Activated CD4-positive, alpha-beta T cell treated with anti-CD3 and anti-CD28 coated beads, Interleukin-2, amount 50 U/mL, for 4 hours (primary cell): ENCODE data around the gene GUCD1.

Experiments
- DNase-seq, 2 experiments: peaks; one replicate each; pipeline ENCODE4 v3.0.0-alpha.2; 2020

The GUCD1 gene

DNA sequence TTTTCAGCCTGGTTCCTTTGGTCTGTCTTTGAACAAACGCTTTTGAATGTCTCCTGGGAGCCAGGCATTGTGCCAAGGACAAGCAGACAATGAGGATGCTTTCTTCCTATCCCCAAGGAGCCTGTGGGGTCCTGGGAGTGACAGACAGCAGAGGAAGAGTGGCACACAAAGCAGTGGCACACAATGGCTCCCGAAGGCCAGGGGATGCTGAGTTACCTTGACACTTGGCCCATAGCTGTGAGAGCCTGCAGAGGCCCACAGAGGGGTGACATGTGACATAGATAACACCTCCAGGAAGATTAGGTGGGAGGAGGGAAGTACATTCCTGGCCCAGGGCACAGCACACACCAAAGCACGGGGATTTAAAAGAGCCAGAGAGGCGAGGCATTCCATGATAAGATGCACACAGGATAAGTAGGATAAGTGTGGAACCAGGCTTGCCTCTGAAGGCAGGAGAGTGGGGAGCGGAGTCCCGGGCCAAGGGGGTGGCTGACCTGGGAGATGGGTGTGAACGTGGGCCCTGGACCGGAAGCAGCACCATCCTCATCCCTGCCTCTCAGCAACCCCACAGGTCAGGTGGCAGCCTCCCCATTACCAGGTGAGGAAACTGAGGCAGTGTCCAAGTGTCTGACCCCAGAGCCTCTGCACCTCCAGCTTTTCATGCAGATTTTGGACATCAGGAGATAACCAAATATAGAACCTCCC is 53.5 kb downstream of the GUCD1 start:
- no peak for DNase-seq

DNA sequence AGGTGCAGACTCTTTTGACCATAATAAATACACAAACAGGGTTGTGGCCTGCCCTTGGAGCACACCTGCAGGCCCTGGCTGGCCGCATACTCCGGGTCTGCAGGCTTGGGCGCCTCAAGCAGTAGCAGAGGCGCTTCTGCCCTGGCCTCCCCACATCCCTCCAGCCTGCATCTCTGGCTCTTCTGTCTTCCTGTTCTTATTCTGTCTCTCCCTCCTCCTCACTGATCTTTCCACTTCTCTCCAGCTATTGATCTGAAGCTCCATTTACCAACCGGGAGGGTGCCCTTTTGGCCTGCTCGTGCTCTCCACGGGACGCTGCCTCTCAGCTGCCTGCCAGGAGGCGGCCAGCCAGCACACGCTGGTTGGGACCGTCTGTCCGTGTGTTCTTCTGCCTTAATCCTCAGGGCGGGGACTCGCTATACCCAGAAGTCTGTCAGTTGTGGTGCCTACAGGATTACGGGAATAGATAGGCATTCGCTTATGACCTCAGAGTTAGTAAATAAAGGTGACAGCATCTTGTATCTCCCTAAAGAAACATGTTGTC is 54.6 kb downstream of the GUCD1 start:
- DNase-seq, result no peak

DNA sequence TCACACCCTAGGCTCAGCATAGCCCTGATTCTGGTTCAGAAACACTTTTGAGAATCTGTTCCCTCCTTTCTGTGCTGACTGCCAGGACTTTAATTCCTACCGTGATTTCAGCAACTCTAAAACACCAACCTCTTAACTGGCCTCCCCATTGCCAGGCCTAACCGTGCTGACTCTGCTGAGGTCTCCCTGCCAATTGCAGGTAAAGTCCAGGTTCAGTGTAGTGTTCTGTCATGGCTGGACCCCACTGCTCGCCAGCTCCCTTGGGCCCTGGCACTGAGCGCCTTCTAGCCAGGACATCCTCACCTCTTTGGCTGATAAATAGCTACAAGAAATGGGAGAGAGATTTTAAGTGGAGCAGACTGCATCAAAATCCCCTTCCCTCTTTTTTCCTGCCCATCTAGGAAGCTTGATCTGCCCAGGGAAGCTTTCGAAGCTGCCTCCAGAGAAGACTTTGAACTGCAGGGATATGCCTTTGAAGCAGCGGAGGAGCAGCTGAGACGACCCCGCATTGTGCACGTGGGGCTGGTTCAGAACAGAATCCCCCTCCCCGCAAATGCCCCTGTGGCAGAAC is 55.1 kb downstream of the GUCD1 start:
- DNase-seq, result no peak

DNA sequence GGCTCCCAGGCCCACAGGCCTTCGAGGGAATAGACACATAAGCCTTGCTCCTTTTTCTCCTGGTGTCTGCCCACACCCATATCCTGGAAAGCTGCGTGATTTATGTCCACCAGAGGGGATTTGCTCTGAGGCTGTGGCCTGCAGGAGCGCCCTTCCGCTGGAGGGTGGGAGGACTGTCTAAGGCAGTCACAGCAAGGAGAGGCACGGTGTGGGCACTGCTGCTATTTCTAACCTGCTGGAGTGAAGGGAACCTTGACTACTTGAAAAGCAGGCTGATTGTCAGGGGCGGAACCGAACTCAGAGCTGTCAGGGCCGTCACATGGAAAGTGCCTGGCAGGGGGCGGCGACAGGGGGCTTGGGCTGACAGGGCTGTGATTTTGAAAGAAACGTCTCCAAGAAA is 56.1 kb downstream of the GUCD1 start:
- no peak for DNase-seq

DNA sequence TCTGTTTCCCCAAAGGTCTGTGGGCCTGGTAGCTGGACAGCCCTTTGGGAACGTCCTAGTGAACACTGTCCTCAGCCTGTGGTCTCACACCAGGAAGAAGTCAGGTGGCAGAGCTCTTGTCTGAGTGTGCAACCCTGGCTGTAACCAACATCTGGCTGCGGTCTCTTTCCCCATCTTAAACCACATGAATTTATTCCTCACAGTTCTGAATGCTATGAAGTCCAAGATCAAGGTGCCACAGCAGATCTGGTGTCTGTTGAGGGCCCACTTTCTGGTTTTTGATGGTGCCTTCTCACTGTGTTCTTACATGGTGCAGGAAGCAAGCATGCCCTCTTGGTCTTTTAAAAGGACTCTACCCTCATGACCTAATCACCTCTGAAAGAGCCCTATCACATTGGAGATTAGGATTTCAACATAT is 57.1 kb downstream of the GUCD1 start:
- no peak for DNase-seq

DNA sequence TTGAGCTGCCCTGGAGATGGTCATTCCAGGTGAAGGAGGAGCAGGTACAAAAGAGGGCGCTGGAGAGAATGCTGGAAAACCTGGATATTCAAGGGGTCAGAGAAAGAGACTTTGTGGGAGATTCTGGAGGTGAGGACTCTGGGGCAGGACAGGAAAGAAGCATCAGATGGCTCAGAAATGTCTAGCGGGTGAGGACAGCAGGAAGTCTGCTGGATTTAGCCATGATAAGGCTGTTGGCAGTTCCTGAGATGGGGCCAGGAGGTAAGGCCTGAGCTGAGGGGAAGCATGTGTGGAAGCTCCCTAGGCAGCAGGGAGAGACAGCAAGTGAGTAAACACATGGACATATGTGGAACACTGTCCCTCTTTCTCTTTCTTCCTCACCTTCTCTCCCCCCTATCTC is 58.3 kb downstream of the GUCD1 start:
- DNase-seq, result no peak

DNA sequence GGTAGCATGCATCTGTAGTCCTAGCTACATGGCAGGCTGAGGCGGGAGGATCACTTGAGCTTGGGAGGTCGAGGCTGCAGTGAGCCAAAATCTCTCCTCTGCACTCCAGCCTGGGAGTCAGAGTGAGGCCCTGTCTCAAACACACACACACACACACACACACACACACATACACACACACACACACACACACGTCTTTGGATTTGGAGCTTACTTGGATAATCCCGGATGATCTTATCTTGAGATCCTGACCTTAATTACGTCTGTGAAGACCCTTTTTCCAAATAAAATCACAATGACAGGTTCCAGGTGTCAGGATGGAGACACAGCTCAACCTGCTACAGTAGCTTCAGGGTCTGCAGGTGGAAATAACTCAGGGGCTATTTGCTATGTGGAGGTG is 58.7 kb downstream of the GUCD1 start:
- no peak for DNase-seq

DNA sequence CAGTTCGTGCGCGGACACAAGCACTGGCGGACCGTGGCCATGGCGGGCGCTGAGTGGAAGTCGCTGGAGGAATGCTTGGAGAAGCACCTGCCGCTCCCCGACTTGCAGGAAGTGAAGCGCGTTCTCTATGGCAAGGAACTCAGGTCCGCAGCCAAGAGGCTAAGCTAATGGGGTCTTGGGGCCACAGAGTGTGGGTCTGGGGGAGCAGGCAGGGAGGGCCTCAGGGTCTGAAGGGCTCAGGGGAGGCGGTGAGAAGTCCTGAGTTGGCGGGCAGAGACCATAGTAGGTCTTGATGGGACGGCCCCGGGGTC is 59.6 kb downstream of the GUCD1 start:
- no peak for DNase-seq

DNA sequence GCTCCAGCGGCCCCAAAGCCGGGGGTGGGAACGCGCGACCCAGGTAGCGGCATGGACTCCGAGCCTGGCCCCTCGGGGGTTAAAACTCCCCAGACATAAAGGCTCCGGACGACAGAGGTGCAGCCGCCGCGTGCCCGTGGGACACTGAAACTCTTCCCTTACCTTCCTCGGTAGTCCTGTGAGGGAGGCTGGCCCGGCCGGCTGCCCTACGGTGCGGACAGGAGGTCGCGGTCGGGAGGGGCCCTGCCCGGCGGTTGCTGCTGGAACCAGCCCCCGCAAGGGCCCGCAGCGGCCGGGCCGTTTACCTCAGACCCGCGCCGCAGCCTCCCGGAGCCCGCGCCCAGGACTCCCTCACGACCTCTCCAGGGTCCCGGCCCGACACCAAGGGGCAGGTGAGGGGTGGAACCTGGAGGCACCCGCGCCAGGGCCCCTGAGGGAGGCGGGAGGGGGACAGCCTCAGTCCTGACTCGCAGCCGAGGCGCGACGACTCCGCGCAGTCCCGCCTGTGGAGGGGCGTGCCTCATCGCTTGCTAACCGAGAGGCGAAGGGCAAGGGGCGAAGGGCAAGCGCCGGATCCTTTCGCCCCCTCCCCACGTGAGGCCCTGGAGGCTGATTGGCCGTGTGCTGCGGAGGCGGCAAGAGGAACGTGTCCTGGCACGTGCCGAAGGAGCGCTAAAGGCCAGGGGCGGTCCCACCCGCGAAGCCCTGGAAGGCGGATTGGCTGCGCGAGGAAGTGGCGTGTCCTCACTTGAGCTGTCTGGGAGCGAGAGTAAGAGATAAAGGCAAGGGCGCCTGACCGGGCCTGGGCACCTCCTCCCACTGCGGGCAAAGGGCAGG is 60.2 kb downstream of the GUCD1 start, which contains the start of gene UPB1:
Gene UPB1 (plus strand): TSS at position 805 of the 837 bp plus-strand sequence. CDS start 72 bp downstream, outside the sequence.
- no peak for DNase-seq

DNA sequence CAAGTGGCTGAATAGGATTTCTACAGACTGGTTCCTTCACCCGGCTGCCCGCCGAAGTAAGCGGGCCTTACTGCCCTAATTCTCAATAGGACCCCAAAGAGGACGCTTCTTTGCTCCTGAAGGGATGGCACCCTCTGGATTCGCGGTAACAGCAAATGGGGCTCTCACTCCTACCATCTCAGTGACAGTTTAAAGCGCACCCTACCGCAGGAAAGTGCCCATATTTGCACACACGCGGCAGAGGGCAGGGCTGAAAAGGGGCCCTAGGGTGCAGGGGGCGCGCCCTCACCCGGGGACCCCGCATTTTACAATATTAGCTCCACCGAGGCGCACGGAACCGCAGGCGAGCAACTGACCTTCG is 60.8 kb downstream of the GUCD1 start:
- DNase-seq, result no peak

DNA sequence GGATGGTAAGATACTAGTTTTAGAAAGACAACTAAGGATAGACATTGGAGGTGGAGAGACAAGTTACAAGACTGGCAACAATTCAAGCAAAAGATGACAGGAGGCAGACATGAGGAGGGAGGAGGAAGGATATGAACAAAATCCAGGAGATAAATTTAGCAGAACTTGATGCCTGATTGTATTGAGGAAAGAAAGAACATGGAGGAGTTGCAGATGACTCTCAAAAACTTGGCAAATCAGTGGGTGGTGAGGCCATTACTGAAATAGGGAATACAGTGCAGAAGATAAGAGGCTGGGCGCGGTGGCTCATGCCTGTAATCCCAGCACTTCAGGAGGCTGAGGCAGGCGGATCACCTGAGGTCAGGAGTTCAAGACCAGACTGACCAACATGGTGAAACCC is 62.5 kb downstream of the GUCD1 start:
- DNase-seq, result no peak
